Stimulated activated CD8-positive, alpha-beta memory T cell treated with anti-CD3 and anti-CD28 coated beads, Interleukin-2, amount 100 ng/mL, for 1 hour (primary cell): ENCODE results near the gene ZFAND3.

Experiments
- DNase-seq, 2 donors: peaks; one replicate each; pipeline ENCODE4 v3.0.0-alpha.2; 2020; ENCODE audit warnings: low read depth in 2 of 2

ZFAND3 gene

DNA sequence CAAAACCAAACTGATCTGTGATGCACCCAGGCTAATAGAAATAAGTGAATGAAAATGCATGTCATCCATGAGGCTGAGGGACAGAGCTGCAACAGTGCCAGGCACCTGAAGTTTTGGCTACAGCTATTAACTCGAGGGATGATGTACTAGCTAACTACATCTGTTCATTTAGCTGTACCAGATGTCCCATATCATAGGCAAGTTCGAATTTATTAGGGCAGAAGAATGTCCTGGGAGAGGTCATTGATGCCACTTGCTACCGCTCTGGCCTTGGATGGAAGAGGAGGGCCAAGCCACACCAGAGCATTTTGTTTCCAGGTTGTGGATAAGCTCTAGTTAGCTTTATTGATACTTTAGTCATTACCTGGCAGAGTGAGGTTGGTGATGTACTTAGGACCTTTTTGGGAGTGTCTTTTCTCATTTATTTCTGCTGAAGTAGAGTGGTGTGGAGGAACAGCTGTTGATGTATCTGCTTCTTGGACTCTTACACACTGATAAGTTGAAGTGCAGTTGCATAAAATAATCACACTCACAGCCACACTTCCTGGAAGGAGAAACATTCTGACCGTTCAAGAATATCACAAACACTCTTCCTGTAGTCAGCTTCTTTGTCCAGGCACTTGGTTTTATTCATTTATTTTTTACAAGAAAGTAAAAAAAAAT lies 8.2 kb downstream of the ZFAND3 start:
- DNase-seq, result no peak

- no peak for DNase-seq
These were observed 10.7 kb downstream of the ZFAND3 start for GRCh38 chr6:37830225-37830624.

DNA sequence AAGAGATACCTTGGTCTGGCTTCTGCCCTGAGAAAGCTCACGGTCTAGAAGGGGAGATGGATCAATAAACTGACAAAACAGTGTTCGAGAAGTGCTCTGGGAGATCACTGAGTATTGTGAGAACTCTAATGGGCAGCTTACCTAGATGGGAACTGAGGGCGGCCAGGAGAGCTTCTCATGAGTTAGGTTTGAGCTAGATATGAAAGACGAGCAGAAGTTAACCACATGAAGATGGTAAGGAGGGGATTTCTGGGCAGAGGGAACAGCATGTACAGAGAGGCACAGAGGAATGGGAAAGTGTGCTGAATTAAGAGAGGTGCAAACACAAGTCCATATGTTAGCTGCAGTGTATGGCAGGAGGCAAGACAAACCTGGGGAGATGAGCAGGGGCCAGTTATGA lies 11.9 kb downstream of the ZFAND3 start:
- no peak for DNase-seq

- no peak for DNase-seq
These were observed 16.4 kb downstream of the ZFAND3 start for GRCh38 chr6:37835923-37836322.

DNA sequence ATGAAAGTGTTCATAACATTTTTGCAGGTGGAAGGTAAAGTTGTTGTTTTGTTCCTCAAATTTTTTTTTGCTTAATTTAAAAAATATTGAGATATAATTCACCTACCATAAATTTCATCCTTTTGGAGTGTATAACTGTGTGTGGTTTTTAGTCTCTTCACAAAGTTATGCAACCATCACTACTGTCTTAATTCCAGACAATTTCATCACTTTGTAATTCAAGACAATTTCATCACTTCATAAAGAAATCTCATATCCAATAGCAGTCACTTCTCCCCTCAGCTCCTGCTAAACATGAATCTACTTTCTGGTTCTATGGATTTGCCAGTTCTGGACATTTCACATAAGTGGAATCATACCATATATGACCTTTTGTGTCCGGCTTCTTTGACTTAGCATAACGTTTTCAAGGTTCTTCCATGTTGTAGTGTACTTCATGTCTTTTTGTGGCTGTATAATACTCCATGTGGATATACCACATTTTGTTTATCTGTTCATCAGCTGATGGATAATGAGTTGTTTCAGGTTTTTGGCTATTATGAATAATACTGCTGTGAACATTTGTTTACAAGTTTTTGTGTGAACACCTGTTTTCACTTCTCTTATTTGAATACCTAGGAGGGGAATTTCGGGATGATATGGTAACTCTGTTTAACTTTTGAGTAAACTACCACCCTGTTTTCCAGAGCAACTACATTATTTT lies 18.8 kb downstream of the ZFAND3 start:
- DNase-seq, result no peak

GRCh38 chr6:37840143-37840939 lies 20.8 kb downstream of the ZFAND3 start:
- DNase-seq, result no peak

GRCh38 chr6:37840940-37841300 lies 21.4 kb downstream of the ZFAND3 start:
- DNase-seq, result no peak

DNA sequence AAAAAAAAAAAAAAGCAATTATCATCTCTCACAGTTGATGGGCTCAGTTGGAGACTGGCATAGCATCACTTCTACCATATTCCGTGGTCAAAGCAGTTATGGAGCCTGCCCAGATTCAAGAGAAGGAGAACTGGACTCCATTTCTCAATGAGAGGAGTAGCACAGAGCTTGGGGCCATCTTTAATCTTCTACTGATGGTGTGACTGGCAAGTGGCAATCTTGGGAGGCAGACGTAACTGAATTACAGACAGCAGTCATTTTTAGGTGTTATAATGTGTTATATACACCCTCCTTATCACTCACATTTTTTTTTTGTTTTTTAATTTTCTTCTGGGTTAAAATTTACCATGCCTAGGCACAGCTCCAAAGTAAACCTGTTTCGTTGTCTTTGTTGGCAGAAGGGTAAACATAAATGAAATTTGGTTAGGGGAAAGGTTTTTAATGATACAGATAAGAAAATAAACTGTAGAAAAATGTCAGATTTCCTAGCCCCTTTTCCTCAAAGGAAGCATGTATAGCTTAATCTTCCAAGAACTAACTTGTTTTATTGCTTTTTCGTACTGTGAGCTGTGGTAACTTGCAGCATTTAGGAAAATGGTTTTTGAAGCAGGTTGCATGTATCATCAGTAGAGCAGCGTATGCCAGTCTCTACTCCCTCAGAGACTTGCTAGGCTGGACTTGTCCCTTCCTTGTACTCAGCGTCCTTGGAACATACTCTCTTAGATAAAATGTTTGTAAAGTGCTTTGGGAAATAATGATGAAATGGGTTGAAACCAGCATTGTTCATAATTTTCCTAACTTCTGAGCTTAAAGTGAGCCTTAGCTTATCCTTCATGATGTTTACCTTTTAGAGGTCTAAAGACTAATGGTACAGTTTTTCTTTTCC lies 25.7 kb downstream of the ZFAND3 start:
- DNase-seq, result no peak

GRCh38 chr6:37845930-37846329 lies 26.4 kb downstream of the ZFAND3 start:
- DNase-seq, result no peak

DNA sequence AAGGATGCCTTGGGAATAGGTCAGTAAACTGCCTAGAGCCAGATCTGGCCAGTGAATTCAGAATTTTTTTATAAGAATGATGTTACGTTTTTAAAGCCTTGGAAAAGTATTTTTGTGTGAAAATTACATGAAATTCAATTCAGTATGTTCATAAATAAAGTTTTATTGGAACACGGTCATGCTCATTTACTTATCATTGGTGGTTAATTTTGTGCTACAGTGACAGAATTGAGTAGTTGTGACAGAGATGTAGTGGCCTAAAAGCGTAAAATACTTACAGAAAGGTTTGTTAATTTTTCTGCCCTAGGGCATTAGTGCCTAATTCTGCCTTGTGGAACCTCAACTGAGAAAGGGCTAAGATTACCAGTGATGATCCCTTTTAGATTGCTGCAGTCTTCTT lies 28.2 kb downstream of the ZFAND3 start:
- DNase-seq, result no peak

- DNase-seq, result no peak
These were observed 28.8 kb downstream of the ZFAND3 start for GRCh38 chr6:37848371-37848770.

- no peak for DNase-seq
These were observed 30.7 kb downstream of the ZFAND3 start for GRCh38 chr6:37850260-37850659.

- DNase-seq, result no peak
These were observed 31.3 kb downstream of the ZFAND3 start for GRCh38 chr6:37850728-37851285.

DNA sequence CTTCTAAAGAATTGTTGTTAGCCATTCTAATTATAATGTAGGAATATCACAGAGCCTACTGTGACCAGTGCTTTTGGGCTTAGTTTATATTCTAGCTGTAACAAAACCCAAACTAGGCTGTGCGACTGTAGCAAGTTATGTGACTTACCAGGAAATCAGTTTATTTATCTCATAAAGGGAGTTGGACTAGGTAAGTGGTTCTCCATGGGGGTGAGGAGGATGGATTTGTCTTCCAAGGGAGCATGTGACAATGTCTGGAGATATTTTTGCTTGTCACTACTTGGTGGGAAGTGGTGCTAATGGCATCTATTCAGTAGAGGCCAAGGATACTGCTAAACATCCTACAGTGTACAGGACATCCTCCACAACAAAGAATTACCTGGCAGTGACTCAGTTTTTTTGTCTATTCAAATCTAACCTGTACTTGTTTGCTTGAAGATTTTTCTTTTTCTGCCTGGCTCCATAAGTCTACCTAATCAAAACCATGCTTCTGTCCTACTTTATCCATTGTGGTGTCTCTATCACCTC lies 32.5 kb downstream of the ZFAND3 start:
- DNase-seq, result no peak

DNA sequence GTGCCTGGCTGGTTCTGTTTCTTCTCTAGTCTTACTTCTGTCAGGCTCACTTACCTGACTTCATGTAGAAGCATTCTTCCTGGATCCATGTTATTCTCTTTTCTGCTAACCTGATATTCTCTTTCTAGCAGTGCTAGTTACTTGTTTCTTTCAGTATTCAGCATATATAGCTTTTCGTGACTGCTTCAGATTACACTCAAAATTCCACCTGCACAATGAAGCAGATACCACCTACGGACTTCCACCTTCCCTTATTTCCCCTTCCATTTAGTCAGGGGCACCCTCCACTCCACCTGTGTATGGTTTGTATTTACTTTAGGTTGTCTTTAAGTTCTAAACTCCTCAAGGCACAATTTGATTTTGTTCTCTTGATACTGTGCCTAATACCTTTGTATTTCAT lies 36.8 kb downstream of the ZFAND3 start:
- DNase-seq, result no peak

- DNase-seq, result no peak
These were observed 38.8 kb downstream of the ZFAND3 start for GRCh38 chr6:37858363-37858762.

- no peak for DNase-seq
These were observed 40.8 kb downstream of the ZFAND3 start for GRCh38 chr6:37860226-37860839.

GRCh38 chr6:37861452-37861851 lies 41.9 kb downstream of the ZFAND3 start:
- no peak for DNase-seq

GRCh38 chr6:37862430-37862829 lies 42.9 kb downstream of the ZFAND3 start:
- DNase-seq, result no peak

- no peak for DNase-seq
These were observed 43.5 kb downstream of the ZFAND3 start for GRCh38 chr6:37862992-37863391.

GRCh38 chr6:37864250-37864649 lies 44.7 kb downstream of the ZFAND3 start:
- DNase-seq, result no peak
